Loucy (cell line): ENCODE data around the gene TENT4B.

ENCODE experiments used
- CTCF ChIP-seq: fragments of 200-600 bp; sonication (generic); conservative IDR thresholded peaks from 2 replicates; pipeline ENCODE4 v1.5.1; 2014; ENCODE audit warnings: mild to moderate bottlenecking, antibody characterized with exemption, low read length
- EZH2phosphoT487 ChIP-seq: fragments of 200-600 bp; IDR thresholded peaks from 2 replicates; pipeline ENCODE4 v1.6.1; 2018; ENCODE audit warnings: antibody characterized with exemption, mild to moderate bottlenecking, moderate library complexity, borderline replicate concordance

- no peak for TF ChIP-seq EZH2phosphoT487
- TF ChIP-seq CTCF = no peak
Measured at GRCh38 chr16:50272687-50273381, 119.7 kb downstream of the TENT4B start.
